Ectodermal cell (in vitro differentiated cells): ENCODE results near the gene CUX1.

ENCODE experiments used
- H3K27ac ChIP-seq: 2 replicates; pipeline ENCODE4 v1.7.0; 2013; ENCODE audit warnings: mild to moderate bottlenecking, low read depth, low read length; ENCODE audit not compliant: insufficient read depth, poor library complexity, severe bottlenecking
- H3K27me3 ChIP-seq: 2 replicates; pipeline ENCODE4 v1.7.0; 2013; ENCODE audit warnings: mild to moderate bottlenecking, low read length; ENCODE audit not compliant: insufficient read depth, control insufficient read depth, poor library complexity, severe bottlenecking
- H3K36me3 ChIP-seq: one replicate; pipeline ENCODE4 v1.7.0; 2013; ENCODE audit warnings: low read length; ENCODE audit not compliant: control insufficient read depth, insufficient read depth
- H3K4me1 ChIP-seq: one replicate; pipeline ENCODE4 v1.7.0; 2013; ENCODE audit warnings: low read length; ENCODE audit not compliant: control insufficient read depth, insufficient read depth
- H3K4me3 ChIP-seq: 2 replicates; pipeline ENCODE4 v1.7.0; 2013; ENCODE audit warnings: low read depth, low read length, control low read depth; ENCODE audit not compliant: insufficient read depth
- H3K9me3 ChIP-seq: 2 replicates; pipeline ENCODE4 v1.7.0; 2013; ENCODE audit warnings: mild to moderate bottlenecking, low read length, moderate library complexity; ENCODE audit not compliant: control insufficient read depth
- WGBS, 2 experiments: methylation state at CpG; one replicate each; pipeline ENCODE4 v1.1.7; 2013; ENCODE audit warnings: missing lambda C conversion rate in 2 of 2; 5-methylcytosine and 5-hydroxymethylcytosine counted together

The CUX1 gene

DNA sequence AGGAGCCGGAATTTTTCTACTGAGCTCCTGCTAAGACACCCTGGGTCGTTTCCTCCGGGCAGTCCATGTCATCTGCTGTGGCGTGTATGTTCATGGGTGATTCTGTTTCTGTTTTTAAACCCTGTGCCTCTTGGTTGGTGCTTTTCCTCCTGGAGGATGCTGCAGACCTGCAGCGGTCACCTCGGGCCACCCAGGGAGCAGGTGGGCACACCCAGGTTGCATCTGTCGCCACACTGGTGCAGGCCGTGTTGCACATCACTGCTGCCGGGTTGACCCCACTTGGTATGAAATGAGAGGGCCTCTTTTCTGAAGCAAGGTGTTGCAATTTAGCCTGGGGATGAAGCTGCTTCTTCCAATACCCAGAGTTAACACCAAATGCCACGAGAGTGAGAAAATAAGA, 127.2 kb downstream of the CUX1 start:
- Histone ChIP-seq H3K27ac (no peak overlapping the region), H3K27me3 (no peaks in the 10 kb centered on the region), H3K9me3 (no peaks in the 10 kb centered on the region), H3K4me3 (no peak overlapping the region), H3K36me3 (no peaks in the 10 kb centered on the region), H3K4me1 (peaks cover 16% of the 10 kb centered on the region)
- WGBS, 2 experiments: 94% methylated on average over 10 of the region's 10 CpGs

DNA sequence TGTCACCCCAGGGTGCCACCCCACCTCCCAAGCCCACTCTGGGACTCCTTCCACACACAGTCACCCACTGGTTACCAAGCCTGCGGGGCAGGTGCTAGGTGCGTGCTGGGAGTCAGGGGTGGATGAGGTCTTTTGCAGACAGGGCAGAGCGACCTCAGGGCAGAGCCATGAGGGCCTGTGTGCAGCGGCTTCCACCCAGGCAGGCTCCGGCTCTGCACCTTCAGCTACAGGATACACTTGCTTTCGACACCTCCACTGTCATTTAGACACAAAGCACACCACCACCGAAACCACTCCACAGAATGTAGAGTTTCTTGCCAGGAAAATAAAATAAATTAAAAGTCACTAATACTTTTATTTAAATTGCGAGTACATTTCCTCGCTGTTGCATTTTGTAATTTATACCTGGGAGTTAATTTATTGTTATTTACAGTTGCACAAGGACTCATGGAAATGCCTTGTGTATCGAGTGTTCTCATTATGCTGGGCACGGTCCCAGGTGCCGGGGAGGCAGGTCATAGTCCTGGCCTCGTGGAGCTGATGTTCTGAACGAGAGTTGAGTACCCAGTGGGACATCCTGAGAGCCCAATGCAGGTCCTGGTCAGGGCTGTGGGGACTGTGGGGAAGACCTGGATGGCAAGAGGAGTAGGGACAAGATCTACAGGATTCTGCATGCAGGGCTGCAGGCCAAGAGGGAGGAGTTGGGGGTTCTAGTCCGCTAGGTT, 127.8 kb downstream of the CUX1 start:
- no peaks in the 10 kb centered on the region for H3K36me3 ChIP-seq
- H3K9me3 ChIP-seq: no peaks in the 10 kb centered on the region
- no peak overlapping the region for H3K27ac ChIP-seq
- peaks cover 16% of the 10 kb centered on the region for H3K4me1 ChIP-seq
- no peak overlapping the region for H3K4me3 ChIP-seq
- WGBS, 2 experiments: 96 to 97% methylated on average over 14 to 15 of the region's 15 CpGs
- H3K27me3 ChIP-seq: no peaks in the 10 kb centered on the region

DNA sequence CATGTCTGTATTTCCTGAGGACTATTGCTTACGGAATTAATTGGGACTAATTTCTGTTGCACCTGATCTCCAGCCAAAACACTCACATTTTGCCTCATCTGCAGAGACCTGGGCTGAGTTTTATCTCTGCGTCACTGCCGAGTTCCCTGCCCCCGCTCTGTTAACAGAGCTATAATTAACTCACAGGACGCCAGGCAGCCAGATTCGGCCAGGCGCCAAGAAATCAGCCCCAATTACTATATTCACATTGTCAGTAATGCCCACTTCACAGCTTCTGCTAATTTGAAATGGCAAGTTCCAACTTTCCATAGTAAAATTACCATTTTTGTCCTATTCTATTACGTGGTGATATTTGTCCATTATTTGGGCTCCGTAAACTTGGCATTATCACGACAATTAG, 130.5 kb downstream of the CUX1 start:
- no peak overlapping the region for H3K4me3 ChIP-seq
- no peak overlapping the region for H3K27ac ChIP-seq
- no peaks in the 10 kb centered on the region for H3K27me3 ChIP-seq
- no peaks in the 10 kb centered on the region for H3K9me3 ChIP-seq
- no peaks in the 10 kb centered on the region for H3K4me1 ChIP-seq
- H3K36me3 ChIP-seq: no peaks in the 10 kb centered on the region
- WGBS, 2 experiments: 77 to 81% methylated on average over 10 of the region's 10 CpGs

DNA sequence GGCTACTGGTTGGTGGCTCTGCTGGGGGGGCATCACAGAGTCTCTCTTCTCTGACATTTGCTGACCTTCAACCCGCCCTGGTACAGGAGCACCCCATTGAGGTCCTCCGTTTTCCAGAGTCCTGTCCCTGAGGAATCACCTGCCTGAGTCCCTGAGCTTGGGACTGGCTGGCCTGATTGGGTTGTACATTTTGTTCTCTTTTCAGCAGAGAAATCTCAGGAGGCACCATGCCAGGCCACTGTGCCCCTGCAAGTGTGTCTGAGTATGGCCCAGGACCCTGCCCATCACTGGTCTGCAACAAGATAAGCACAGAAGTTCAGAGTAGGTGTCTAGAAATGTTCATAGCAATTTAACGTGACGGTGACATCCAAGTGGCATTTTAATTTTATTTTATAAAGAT, 131.2 kb downstream of the CUX1 start:
- H3K4me1 ChIP-seq: no peaks in the 10 kb centered on the region
- WGBS, 2 experiments: 93 to 99% methylated on average over 4 of the region's 4 CpGs
- no peak overlapping the region for H3K4me3 ChIP-seq
- no peak overlapping the region for H3K27ac ChIP-seq
- no peaks in the 10 kb centered on the region for H3K9me3 ChIP-seq
- H3K27me3 ChIP-seq: no peaks in the 10 kb centered on the region
- H3K36me3 ChIP-seq: no peaks in the 10 kb centered on the region

DNA sequence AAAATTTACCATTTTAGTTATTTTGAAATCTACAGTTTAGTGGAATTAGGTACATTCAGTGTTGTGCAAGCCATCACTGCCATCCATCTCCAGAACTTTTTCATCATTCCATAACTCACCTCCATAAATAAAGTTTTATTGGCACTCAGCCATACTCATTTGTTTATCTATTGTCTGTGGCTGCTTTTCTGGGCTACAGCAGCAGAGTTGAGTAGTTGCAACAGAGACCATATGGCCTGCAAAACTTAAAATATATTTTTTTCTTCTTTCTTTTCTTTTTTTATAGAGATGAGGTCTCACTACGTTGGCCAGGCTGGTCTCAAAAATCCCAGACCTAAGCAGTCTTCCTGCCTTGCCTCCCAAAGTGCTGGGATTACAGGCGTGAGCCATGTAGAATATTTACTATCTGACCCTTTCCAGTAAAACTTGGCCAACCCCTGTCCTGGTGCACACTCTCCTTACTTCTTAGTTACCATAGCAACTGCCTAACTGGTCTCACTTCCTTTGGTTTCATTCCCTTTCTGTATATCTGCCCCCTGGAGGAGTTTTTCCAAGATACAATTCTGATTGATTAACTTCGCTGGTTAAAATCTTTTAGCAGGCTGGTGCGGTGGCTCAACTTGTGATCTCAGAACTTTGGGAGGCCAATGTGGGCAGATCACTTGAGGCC, 133.2 kb downstream of the CUX1 start:
- Histone ChIP-seq H3K4me1 (peaks cover 4% of the 10 kb centered on the region), H3K27me3 (no peaks in the 10 kb centered on the region), H3K27ac (no peak overlapping the region), H3K9me3 (no peaks in the 10 kb centered on the region), H3K4me3 (no peak overlapping the region), H3K36me3 (no peaks in the 10 kb centered on the region)
- 95 to 96% methylated on average over 4 of the region's 4 CpGs for WGBS, 2 experiments

DNA sequence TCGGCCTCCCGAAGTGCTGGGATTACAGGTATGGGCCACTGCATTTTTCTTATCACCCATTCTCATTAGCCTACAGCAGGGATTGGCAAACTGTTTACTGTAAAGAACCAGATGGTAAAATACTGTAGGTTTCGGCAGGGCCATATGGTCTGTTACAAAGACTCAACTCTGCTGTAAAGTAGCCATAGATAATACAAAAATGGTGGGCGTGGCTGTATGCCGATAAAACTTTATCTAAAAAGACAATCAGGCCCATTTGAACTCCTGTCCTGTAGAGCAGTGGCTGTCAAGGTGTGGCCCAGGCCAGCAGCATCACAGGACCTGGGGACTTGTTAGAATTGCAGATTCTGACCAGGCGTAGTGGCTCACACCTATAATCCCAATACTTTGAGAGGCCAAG, 134.3 kb downstream of the CUX1 start:
- 92 to 94% methylated on average over 6 of the region's 6 CpGs for WGBS, 2 experiments
- Histone ChIP-seq H3K27me3 (no peaks in the 10 kb centered on the region), H3K4me1 (peaks cover 4% of the 10 kb centered on the region), H3K27ac (no peak overlapping the region), H3K9me3 (no peaks in the 10 kb centered on the region), H3K4me3 (no peak overlapping the region), H3K36me3 (no peaks in the 10 kb centered on the region)

DNA sequence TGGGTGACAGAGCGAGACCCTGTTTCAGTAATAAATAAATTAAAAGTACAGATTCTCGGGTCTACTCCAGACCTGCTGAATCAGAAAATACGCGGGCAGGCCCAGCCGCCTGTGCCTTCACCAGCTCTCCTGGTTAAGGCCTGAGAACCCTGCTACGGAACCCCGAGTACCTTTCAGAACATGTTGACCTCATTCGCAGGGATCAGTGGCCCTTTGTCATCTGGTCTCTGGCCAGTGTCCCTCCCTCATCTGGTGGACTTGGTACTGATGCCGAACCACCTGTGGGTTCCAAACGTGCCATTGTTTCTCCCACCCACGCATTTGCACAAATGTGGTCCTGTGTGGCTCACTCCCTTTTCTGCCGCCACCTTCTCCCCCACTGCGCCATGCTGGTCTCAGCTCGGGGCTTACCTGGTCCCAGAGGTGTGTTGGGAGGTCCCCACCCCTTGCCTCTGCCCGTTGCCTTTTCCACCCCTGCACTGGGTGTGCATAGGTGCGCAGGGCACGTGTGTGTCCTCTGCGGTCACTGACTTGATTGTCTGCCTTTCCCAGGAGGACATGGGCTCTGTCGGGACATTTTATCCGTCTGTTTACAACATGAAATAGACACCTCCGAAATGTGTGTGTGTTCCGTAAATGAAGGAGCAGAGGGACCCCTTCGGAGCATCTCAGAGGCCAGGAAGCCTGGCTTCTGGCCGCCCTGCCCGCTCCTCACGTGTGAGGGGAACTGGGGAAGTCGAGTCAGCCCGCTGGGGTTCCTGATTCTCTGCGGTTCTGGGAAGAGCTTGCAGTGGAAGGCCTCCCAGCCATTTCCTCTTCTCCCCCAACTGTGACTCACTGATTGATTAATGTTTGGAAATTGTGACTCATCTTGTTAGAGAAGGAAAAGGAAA, 135.2 kb downstream of the CUX1 start:
- no peaks in the 10 kb centered on the region for H3K9me3 ChIP-seq

DNA sequence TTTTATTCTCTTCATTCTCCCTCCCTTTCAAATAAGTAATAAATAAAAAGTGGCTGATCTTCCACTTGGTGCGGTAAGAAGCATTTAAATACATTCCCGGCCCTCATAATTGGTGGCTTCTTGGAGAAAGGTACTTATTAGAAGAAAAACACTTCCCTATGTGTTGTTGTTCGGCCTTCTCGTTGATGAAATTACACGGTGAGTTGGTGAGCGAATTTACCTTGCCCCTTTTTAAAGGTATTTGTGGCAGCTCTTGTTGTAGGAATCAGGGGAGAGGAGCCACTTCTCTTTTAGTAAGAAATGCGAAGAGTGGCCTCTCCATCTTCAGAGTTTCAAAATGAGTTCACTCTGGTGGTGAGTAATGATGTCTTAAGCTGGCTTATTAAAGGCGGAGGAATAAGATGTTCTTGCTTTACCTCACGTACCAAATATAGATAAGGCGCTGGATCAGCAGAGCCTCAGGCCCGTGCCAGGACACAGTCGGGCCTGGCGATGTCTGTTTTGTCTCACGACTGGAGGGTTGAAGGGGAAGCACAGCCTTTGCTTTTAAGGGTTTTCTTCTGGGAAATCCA, 135.9 kb downstream of the CUX1 start:
- peak overlapping the region; percentile 3 for H3K27ac ChIP-seq
- peaks cover 4% of the 10 kb centered on the region for H3K4me1 ChIP-seq
- no peak overlapping the region for H3K4me3 ChIP-seq
- no peaks in the 10 kb centered on the region for H3K9me3 ChIP-seq
- H3K36me3 ChIP-seq: no peaks in the 10 kb centered on the region
- WGBS, 2 experiments: 94 to 97% methylated on average over 14 of the region's 14 CpGs
- no peaks in the 10 kb centered on the region for H3K27me3 ChIP-seq

More for the DNA sequence above, 135.2 kb downstream of the CUX1 start:
- WGBS, 2 experiments: 95 to 97% methylated on average over 29 of the region's 29 CpGs
- Histone ChIP-seq H3K36me3 (no peaks in the 10 kb centered on the region), H3K4me1 (peaks cover 4% of the 10 kb centered on the region), H3K27me3 (no peaks in the 10 kb centered on the region), H3K4me3 (no peak overlapping the region), H3K27ac (no peak overlapping the region)

DNA sequence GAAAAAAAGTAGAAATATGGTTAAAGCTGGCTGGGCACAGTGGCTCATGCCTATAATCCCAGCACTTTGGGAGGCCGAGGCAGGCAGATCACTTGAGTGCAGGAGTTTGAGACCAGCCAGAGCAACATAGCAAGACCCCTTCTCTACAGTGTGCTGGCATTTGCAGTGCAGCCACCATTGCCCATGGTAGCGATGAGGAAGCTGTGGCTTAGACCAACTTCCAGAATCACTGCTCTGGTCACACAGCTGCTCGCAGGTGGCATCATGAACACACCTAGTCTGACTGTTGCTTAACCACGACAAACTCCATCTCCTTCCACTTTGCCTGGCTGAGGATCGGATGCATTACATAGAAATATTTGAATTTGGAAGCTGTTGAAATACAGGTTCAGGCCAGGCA, 137.1 kb downstream of the CUX1 start:
- H3K4me3 ChIP-seq: no peak overlapping the region
- WGBS, 2 experiments: 98 to 99% methylated on average over 5 of the region's 5 CpGs
- H3K4me1 ChIP-seq: peaks cover 4% of the 10 kb centered on the region
- H3K27ac ChIP-seq: no peak overlapping the region
- H3K36me3 ChIP-seq: no peaks in the 10 kb centered on the region
- H3K27me3 ChIP-seq: no peaks in the 10 kb centered on the region
- H3K9me3 ChIP-seq: no peaks in the 10 kb centered on the region

DNA sequence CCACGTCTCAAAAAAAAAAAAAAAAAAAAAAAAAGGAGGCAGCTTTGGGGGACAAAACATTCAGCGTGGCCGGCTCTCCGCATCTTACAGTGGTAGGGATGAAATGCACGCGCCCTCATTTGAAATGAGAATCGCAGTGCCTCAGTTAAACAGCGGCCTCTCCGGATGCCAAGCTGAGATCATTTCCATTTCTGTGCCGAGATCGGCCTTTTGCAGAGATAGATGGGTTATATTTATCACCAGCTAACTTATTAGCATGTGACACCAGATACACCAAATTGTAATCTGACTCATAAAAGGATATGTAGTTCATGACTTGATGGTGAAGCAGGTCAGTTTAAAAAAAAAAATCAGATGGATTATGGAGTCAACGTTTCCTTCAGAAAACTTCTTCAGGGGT, 138.7 kb downstream of the CUX1 start:
- no peak overlapping the region for H3K4me3 ChIP-seq
- H3K27ac ChIP-seq: no peak overlapping the region
- H3K36me3 ChIP-seq: no peaks in the 10 kb centered on the region
- H3K4me1 ChIP-seq: peaks cover 4% of the 10 kb centered on the region
- 87 to 88% methylated on average over 11 to 12 of the region's 12 CpGs for WGBS, 2 experiments
- H3K27me3 ChIP-seq: no peaks in the 10 kb centered on the region
- no peaks in the 10 kb centered on the region for H3K9me3 ChIP-seq
